Measurements from ENCODE around the gene IRF2BP1.

IRF2BP1 gene, protein sequence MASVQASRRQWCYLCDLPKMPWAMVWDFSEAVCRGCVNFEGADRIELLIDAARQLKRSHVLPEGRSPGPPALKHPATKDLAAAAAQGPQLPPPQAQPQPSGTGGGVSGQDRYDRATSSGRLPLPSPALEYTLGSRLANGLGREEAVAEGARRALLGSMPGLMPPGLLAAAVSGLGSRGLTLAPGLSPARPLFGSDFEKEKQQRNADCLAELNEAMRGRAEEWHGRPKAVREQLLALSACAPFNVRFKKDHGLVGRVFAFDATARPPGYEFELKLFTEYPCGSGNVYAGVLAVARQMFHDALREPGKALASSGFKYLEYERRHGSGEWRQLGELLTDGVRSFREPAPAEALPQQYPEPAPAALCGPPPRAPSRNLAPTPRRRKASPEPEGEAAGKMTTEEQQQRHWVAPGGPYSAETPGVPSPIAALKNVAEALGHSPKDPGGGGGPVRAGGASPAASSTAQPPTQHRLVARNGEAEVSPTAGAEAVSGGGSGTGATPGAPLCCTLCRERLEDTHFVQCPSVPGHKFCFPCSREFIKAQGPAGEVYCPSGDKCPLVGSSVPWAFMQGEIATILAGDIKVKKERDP

GRCh38 chr19:45885556-45886426, at the start of gene IRF2BP1:
Gene IRF2BP1 (minus strand): TSS chr19:45886141. CDS start chr19:45885774, 367 bp downstream.
- DNase-seq, result peak; percentile 82 to 95

GRCh38 chr19:45935267-45935666, 49.3 kb upstream of the IRF2BP1 start:
- DNase-seq, result peak in 1 of 2 experiments; percentile 29

GRCh38 chr19:45934551-45935230, 48.8 kb upstream of the IRF2BP1 start:
- DNase-seq, result peak in 1 of 2 experiments; percentile 15

DNA sequence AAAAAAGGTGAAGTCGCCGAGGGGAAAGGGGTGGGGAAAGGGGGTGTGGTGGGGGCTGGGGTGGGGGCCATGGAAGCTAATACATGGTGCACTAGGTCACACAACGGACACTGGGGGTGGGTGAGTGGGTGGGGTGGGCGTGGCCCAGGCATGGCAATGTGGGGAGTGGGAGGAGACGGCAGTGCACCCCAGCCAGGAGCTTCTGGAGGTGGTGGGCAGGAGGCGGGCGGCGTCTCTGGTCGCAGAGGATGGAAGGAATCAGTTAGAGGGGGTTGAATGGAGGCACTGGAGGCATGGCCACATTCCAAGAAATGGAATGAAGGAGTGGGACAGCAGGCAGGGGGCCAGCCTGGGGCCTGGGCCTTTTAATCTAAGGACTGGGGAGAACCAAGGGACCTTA, 47.8 kb upstream of the IRF2BP1 start:
- no peak for DNase-seq

DNA sequence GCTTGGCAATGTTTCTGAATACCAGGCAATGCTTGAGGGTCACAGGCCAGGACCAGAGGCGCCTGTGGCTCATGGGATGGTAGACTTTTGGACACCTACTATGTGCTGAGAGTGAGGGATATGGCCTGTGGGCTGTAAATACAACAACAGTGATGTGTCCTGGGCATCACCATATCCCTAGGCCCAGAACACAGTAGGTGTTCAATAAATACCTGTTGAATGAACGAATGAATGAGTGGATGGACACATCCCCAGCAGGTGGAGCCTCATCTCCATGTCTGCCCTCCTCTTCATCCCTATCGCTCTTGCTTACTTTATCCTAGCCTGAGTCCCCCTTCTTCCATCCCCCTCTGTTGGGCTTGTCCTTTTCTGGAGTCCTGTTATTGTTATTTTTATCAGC, 45.1 kb upstream of the IRF2BP1 start:
- DNase-seq, result no peak

GRCh38 chr19:45929247-45929646, 43.3 kb upstream of the IRF2BP1 start:
- DNase-seq, result no peak

DNA sequence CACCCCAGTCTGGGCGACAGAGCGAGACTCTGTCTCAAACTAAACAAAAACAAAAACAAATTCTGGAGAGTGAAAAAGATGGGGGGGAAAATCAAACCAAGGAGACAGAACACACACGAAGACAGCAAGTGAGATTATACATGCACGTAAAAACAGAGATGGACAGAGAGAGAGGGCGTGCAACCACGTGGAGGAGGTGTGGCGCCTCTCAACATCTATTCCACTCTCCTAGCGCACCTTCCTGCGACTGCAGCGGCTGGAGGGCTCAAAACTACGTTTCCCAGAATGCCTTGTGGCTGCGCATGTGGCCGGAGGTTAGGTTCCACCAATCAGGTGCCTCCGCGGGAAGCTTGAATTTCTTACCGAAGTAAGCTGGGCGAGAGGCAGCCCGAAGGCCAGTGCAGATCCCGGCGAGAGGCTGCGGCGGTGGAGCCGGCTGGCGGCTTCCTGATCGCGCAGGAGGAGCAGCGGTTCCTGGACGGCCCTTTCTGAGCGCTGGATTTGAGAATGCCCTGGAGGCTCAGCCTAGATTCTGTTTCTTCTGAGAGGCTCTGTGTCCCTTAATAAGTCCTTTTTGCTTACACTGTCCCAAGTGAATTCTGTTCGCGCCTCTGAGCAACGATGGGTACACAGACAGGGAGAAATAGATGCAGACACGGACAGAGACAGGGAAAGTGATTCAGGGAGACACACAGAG, 41.8 kb upstream of the IRF2BP1 start:
- peak; percentile 93 to 98 for DNase-seq

- DNase-seq, result no peak
Measured at GRCh38 chr19:45924891-45925447, 39.0 kb upstream of the IRF2BP1 start.

GRCh38 chr19:45922281-45922680, 36.3 kb upstream of the IRF2BP1 start:
- DNase-seq, result peak in 1 of 2 experiments; percentile 19

- no peak for DNase-seq
Measured at GRCh38 chr19:45920458-45920857, 34.5 kb upstream of the IRF2BP1 start.

DNA sequence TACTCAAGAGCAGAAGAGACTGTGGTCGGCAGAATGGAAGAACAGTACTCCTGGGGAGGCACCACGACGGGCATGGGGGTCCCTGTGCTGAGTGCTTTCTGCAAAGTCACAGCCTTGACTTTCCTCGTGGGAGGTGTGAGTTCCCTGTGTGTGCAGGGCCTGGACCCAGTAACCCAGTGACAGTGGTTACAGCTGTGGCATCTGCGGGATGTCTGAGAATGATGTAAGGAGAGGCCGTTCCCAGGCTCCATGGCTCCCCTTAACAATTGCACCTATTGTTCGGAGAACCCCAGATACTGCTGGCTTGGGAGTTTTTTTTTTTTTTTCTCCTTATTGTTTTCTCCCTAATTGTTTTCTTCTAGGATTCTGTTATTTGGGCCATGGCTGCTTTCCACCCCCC, 33.7 kb upstream of the IRF2BP1 start:
- DNase-seq, result no peak

DNA sequence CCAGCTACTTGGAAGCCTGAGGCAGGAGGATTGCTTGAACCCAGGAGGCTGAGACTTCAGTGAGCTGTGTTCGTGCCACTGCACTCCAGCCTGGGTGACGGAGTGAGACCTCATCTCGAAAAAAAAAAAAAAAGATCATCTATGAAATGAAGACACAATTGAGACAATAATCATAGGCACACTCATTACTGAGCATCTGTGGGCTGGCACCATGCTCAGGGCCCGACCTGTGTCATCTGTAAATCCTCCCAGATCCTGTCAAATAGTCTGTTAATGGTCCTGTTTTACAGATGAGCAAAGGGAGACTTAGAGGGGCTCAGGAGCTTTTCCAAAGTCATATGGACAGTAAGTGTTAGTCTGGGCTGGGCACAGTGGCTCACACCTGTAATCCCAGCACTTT, 32.8 kb upstream of the IRF2BP1 start:
- no peak for DNase-seq

DNA sequence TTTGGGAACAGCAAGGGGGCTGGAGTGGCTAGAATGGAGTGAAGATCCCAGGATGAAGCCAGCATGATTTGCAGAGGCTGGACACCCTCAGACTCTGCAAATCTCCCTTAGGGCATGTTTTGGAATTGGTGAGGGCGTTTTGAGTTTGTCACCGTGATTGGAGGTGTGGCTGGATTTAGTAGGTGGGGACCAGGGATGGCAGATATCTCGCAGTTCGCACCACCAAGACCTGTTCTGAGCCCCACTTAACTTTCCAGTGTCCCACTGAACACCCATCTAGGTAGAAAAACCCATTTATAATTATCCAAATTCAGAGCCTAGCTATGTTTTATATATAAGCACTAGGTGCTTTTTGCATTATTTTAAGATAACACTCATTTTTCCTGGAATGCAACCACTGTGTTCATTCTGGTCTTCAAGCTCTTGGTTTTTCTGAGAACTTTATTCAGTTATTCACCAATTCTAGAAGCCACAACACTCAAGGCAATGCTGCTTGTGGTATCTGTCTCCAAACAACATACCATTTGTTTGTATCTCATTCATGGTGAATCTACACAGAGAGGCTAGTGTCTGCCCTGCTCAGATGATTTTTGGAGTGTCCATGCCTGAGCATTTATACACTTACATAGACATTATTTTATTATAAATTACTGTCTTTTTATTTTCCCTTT, 31.6 kb upstream of the IRF2BP1 start:
- DNase-seq, result no peak

GRCh38 chr19:45913874-45914830, 28.2 kb upstream of the IRF2BP1 start, which contains the start of gene NANOS2:
Gene NANOS2 (minus strand): TSS chr19:45914778. CDS start chr19:45914693, 85 bp downstream.
- DNase-seq, result peak in 1 of 2 experiments; percentile 69

DNA sequence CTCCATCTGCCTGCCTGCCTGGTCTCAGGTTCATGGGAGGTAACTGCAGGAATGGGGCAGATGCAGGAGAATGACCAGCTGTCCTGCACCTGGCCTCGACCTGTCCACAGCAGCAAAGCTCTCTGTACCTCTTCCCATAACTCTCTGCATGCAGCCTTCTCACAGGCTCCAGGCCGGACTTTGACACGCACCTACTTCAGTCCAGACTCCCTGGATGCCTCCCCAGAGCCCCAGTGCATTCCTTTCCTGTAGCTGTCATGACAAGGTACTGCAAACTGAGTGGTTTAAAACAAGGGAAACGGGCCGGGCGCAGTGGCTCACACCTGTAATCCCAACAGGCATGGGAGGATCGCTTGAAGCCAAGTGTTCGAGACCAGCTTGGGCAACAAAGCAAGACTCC, 25.4 kb upstream of the IRF2BP1 start:
- DNase-seq, result no peak

DNA sequence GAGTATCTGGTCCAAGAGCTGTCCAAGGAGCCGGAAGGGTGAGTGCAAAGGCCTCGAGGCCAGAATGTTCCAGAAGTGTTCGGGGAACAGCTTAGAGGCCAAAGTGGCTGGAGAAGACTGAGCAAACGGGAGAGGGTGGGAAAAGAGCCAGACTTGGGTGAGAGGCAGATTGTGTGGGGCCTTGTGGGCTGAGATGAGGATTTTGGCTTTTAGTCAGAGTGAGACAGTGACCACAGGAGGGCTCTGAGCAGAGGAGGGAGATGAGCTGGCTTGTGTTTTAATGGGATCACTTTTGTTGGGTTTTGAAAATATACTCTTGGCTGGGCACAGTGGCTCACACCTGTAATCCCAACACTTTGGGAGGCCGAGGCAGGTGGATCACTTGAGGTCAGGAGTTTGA, 23.0 kb upstream of the IRF2BP1 start:
- no peak for DNase-seq

DNA sequence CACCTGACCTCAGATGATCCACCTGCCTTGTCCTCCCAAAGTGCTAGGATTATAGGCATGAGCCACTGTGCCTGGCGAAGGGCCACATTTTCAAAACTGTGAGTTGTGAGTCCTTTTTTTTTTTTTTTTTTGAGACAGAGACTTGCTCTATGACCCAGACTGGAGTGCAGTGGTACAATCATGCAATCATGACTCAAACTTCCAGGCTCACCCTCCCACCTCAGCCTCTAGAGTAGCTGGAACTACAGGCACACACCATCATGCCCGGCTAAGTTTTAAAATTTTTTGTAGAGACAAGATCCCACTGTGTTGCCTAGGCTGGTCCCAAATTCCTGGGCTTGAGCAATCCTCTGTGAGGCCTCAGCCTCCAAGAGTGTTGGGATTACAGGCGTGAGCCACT, 20.3 kb upstream of the IRF2BP1 start:
- DNase-seq, result no peak

DNA sequence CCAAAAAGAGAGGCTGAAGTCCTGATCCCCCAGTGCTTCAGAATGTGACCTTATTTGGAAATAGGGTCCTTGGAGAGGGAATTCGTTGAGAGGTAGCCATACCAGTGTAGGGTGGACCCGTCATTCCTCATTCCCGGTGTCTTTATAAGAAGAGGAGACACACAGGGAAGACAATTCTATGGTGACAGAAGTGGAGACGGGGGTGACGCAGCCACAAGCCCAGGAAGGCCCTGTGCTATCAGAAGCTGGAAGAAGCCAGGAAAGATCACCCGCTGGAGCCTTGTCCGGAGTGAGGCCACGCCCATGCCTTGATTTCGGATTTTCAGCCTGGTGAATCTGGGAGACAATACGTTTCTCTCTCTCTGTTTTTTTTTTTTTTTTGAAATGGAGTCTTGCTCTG, 19.1 kb upstream of the IRF2BP1 start:
- DNase-seq, result no peak

- DNase-seq, result peak; percentile 94 to 98
Measured at GRCh38 chr19:45902651-45903625, 17.0 kb upstream of the IRF2BP1 start.
